ENCODE results near the gene PGAP1. TPM values are rescaled to one million over a fixed set of nuclear protein-coding genes. Genes with fewer than 3 reads are reported as not detected.
"Not testable (repeated sequence)": the region's sequence is repeated elsewhere in the genome, so short reads cannot be mapped to it uniquely, and the experiment has no call there.

PGAP1 gene
- total RNA-seq, 4 donors from 2014 or later: 8.0 to 13.3 (median 12.7) TPM

GRCh38 chr2:196915507-196916189, 10.9 kb downstream of the PGAP1 start:
- no peaks in the 10 kb centered on the region for H3K27me3 ChIP-seq
- no peak overlapping the region for H3K27ac ChIP-seq
- H3K4me3 ChIP-seq: no peak overlapping the region
- DNase-seq (ENCODE audit: low spot score in 2 of 2): no peak
- TF ChIP-seq POLR2A (IDR thresholded peaks at IDR 0.05): no peak
- TF ChIP-seq, protein P1, sequence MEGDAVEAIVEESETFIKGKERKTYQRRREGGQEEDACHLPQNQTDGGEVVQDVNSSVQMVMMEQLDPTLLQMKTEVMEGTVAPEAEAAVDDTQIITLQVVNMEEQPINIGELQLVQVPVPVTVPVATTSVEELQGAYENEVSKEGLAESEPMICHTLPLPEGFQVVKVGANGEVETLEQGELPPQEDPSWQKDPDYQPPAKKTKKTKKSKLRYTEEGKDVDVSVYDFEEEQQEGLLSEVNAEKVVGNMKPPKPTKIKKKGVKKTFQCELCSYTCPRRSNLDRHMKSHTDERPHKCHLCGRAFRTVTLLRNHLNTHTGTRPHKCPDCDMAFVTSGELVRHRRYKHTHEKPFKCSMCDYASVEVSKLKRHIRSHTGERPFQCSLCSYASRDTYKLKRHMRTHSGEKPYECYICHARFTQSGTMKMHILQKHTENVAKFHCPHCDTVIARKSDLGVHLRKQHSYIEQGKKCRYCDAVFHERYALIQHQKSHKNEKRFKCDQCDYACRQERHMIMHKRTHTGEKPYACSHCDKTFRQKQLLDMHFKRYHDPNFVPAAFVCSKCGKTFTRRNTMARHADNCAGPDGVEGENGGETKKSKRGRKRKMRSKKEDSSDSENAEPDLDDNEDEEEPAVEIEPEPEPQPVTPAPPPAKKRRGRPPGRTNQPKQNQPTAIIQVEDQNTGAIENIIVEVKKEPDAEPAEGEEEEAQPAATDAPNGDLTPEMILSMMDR (IDR thresholded peaks at IDR 0.05): no peak
- no peak for TF ChIP-seq EP300 (IDR thresholded peaks at IDR 0.05)
- peaks cover 0 to 71% (median 3%) of the 10 kb centered on the region in 3 donors for H3K36me3 ChIP-seq
- H3K9me3 ChIP-seq: no peaks in the 10 kb centered on the region
- no peaks in the 10 kb centered on the region for H3K4me1 ChIP-seq
- 96 to 97% methylated on average over 3 of the region's 3 CpGs for WGBS, 2 donors

DNA sequence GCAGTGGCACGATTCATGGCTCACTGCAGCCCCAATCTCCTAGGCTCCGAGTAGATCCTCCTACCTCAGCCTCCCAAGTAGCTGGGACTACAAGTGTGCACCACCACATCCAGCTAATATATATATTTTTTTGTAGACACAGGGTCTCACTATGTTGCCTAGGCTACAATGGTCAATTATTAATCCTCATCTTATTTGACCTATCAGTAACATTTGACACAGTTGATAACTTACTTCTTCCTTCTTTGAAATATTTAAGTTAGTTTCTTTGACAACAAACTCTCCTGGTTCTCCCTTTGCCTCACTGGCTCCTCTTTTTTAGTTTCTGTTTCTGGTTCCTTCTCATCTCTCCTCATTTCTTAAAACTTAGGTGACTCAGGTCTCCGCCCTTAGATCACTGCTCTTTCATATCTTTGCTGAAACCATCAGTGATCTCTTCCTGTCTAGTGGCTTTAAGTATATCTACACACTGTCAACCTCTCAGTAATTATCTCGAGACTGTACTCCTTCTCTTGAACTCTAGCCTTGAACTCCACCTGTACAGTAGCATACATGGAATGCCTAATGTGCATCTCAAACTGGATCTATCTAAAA, 11.5 kb downstream of the PGAP1 start:
- Histone ChIP-seq H3K27me3 (no peaks in the 10 kb centered on the region), H3K4me3 (no peak overlapping the region), H3K9me3 (no peaks in the 10 kb centered on the region), H3K36me3 (peaks cover 0 to 71% (median 3%) of the 10 kb centered on the region in 3 donors), H3K27ac (no peak overlapping the region), H3K4me1 (no peaks in the 10 kb centered on the region)
- TF ChIP-seq, protein P1 (IDR thresholded peaks at IDR 0.05): no peak
- no peak for TF ChIP-seq EP300 (IDR thresholded peaks at IDR 0.05)
- TF ChIP-seq POLR2A (IDR thresholded peaks at IDR 0.05): no peak
- 92 to 95% methylated on average over 4 of the region's 4 CpGs for WGBS, 2 donors
- no peak for DNase-seq (ENCODE audit: low spot score in 2 of 2)

GRCh38 chr2:196913691-196914090, 12.8 kb downstream of the PGAP1 start:
- H3K4me3 ChIP-seq: no peak overlapping the region
- no peaks in the 10 kb centered on the region for H3K27me3 ChIP-seq
- H3K36me3 ChIP-seq: peaks cover 0 to 65% (median 3%) of the 10 kb centered on the region in 3 donors
- H3K4me1 ChIP-seq: no peaks in the 10 kb centered on the region
- H3K9me3 ChIP-seq: no peaks in the 10 kb centered on the region
- no peak for DNase-seq (ENCODE audit: low spot score in 2 of 2)
- no peak overlapping the region for H3K27ac ChIP-seq
- 94 to 100% methylated on average over 1 of the region's 1 CpG for WGBS, 2 donors
- no peak for TF ChIP-seq POLR2A (IDR thresholded peaks at IDR 0.05)
- TF ChIP-seq, protein P1 (IDR thresholded peaks at IDR 0.05): no peak
- TF ChIP-seq EP300 (IDR thresholded peaks at IDR 0.05): no peak

GRCh38 chr2:196905365-196905764, 21.1 kb downstream of the PGAP1 start:
- WGBS, 2 donors: 88 to 91% methylated on average over 8 to 11 of the region's 15 CpGs
- H3K27me3 ChIP-seq; H3K27ac ChIP-seq; H3K9me3 ChIP-seq; DNase-seq (ENCODE audit: low spot score in 2 of 2); H3K4me3 ChIP-seq; H3K4me1 ChIP-seq: not testable (repeated sequence)
- peaks cover 0 to 30% (median 0%) of the 10 kb centered on the region in 3 donors for H3K36me3 ChIP-seq

- no peaks in the 10 kb centered on the region for H3K9me3 ChIP-seq
- TF ChIP-seq EP300 (IDR thresholded peaks at IDR 0.05): no peak
- TF ChIP-seq, protein P1 (IDR thresholded peaks at IDR 0.05): no peak
- TF ChIP-seq POLR2A (IDR thresholded peaks at IDR 0.05): no peak
- no peak overlapping the region for H3K27ac ChIP-seq
- DNase-seq (ENCODE audit: low spot score in 2 of 2): no peak
- H3K36me3 ChIP-seq: peaks cover 0 to 41% (median 0%) of the 10 kb centered on the region in 3 donors
- H3K4me3 ChIP-seq: no peak overlapping the region
- 93 to 97% methylated on average over 3 of the region's 3 CpGs for WGBS, 2 donors
- H3K27me3 ChIP-seq: no peaks in the 10 kb centered on the region
- no peaks in the 10 kb centered on the region for H3K4me1 ChIP-seq
Observed at GRCh38 chr2:196902828-196903227, 23.7 kb downstream of the PGAP1 start.

Data from tibial nerve (tissue), 4 donors.